ENCODE measurements around the gene ST8SIA1.

ST8SIA1 gene

DNA sequence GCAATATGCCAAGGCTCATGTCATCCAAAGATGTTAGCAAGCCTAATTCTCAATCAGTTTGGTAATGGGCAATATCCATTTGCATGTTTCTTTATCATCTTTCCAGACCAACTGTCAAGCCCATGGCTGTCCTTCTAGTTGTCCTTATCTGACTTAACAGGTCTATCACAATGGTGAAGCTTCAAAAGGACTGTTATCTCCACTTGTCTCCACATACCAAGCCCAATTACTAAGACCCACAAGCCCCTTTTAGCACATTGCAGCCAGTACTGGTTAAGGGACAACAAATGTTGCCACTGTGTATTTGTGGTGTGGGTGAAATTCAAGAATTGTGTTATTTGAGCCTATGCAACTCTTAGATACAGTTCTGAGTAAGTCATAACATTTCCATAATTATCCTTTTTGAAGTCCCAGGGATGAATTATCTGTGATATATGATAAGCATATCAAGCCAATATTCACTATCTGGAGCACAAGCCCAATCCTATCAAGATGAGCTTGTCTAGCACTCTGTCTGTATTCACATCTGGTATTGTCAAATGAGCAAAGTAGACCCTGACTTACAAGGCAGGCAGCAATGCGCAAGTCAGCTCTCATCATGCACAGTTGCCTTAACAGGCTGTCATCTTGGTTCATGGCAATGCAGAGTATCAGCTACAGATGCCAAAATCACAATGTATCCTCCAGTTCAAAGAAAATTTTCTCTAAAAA, 19.3 kb upstream of the ST8SIA1 start:
- no peak for TF ChIP-seq CTCF (IDR thresholded peaks at IDR 0.05; ENCODE audit: low read depth, low read length, missing control alignments)
- in situ Hi-C loops (cut with HindIII; ENCODE audit: low sequenced_read_pairs), result no loop called here
- no peak for DNase-seq (ENCODE audit: low read depth)
- no peak overlapping the region for H3K4me3 ChIP-seq (ENCODE audit: low read depth, low read length)

DNA sequence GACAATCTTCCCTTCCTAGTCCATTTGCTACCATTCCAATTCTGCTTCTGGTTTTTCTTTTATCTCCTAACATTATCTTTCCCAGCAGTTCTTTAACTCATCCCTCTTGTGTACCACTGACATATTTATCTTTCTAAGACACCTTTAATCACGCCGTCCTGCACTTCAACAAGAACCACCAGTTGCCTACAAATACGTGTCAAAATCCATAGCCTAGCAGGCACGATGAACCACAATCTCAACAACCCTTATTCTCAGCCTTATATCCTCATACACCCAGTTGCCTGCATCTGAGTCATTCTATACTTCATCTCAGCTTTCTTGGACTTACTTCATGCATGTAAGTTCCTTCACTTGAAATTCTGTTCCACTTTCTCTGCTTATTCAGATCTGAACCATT, 16.4 kb upstream of the ST8SIA1 start:
- TF ChIP-seq CTCF (IDR thresholded peaks at IDR 0.05; ENCODE audit: low read depth, low read length, missing control alignments), result no peak
- in situ Hi-C loops (cut with HindIII; ENCODE audit: low sequenced_read_pairs), result no loop called here
- no peak for DNase-seq (ENCODE audit: low read depth)
- no peak overlapping the region for H3K4me3 ChIP-seq (ENCODE audit: low read depth, low read length)

DNA sequence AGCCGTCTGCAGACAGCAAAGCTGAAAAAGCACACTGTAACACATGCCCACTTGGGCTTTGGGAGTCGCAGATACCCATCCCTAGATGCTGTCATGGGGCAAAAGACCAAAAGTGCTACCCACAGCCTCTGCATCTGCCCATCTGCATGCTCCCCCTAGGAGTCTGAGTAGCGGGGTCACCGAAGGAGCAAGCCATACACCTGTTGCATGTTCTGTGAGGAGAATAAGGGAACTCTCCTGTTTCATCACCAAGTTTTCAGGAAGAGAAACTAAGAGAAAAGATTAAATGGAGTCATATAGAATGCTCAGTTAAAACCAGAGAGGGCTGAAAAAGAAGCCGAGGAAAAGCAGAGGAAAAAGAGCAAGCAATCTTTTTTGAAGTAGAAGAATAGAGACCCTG, 13.7 kb upstream of the ST8SIA1 start:
- no peak overlapping the region for H3K4me3 ChIP-seq (ENCODE audit: low read depth, low read length)
- in situ Hi-C loops (cut with HindIII; ENCODE audit: low sequenced_read_pairs), result no loop called here
- no peak for DNase-seq (ENCODE audit: low read depth)
- no peak for TF ChIP-seq CTCF (IDR thresholded peaks at IDR 0.05; ENCODE audit: low read depth, low read length, missing control alignments)

DNA sequence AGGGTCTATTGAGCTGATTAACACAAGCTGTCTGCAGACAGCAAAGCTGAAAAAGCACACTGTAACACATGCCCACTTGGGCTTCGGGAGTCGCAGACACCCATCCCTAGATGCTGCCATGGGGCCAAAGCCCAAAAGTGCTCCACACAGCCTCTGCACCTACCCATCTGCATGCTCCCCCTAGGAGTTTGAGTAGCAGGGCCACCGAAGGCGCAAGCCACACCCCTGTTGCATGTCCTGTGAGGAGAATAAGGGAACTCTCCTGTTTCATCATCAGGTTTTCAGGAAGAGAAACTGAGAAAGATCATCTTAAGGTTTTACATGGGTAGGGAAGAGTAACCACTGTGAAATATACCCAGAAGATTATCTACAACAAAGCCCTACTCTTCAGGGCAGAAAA, 5.6 kb upstream of the ST8SIA1 start:
- H3K4me3 ChIP-seq (ENCODE audit: low read depth, low read length), result no peak overlapping the region

DNA sequence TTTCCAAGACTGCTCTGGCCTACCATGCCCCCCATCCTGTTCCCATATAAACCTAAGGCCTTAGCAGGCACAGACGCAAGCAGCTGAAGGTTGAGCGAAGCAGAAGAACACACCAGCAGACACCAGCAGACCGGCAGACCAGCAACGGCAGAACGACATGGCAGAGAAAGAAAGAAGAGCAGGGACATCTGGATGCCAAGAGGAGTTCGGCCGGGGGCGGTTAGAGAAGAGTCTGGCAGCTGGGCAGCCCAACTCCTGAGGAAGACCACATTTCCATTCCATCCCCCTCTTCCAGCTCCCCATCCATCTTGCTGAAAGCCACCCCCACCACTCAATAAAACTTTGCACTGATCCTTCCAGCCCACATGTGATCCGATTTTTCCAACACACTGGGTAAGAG, 5.2 kb upstream of the ST8SIA1 start:
- DNase-seq (ENCODE audit: low read depth), result no peak
- no peak for TF ChIP-seq CTCF (IDR thresholded peaks at IDR 0.05; ENCODE audit: low read depth, low read length, missing control alignments)
- in situ Hi-C loops (cut with HindIII; ENCODE audit: low sequenced_read_pairs), result loop anchor here (5.0 kb wide), 1 partner anchor 52 kb away; no protein-coding TSS in a partner anchor
- H3K4me3 ChIP-seq (ENCODE audit: low read depth, low read length), result no peak overlapping the region

More for the DNA sequence above, 5.6 kb upstream of the ST8SIA1 start:
- DNase-seq (ENCODE audit: low read depth), result no peak
- in situ Hi-C loops (cut with HindIII; ENCODE audit: low sequenced_read_pairs), result no loop called here
- no peak for TF ChIP-seq CTCF (IDR thresholded peaks at IDR 0.05; ENCODE audit: low read depth, low read length, missing control alignments)

GRCh38 chr12:22335794-22336166, 1.3 kb upstream of the ST8SIA1 start:
- no peak for TF ChIP-seq CTCF (IDR thresholded peaks at IDR 0.05; ENCODE audit: low read depth, low read length, missing control alignments)

More at GRCh38 chr12:22335794-22336166, 1.3 kb upstream of the ST8SIA1 start:
- in situ Hi-C loops (cut with HindIII; ENCODE audit: low sequenced_read_pairs), result loop anchor here (5.0 kb wide), 1 partner anchor 48 kb away; no protein-coding TSS in a partner anchor
- DNase-seq (ENCODE audit: low read depth), result no peak
- peak overlapping the region; percentile 69 for H3K4me3 ChIP-seq (ENCODE audit: low read depth, low read length)

All from astrocyte of the cerebellum (primary cell).